ENCODE measurements around the gene RNF167.

The RNF167 gene

DNA sequence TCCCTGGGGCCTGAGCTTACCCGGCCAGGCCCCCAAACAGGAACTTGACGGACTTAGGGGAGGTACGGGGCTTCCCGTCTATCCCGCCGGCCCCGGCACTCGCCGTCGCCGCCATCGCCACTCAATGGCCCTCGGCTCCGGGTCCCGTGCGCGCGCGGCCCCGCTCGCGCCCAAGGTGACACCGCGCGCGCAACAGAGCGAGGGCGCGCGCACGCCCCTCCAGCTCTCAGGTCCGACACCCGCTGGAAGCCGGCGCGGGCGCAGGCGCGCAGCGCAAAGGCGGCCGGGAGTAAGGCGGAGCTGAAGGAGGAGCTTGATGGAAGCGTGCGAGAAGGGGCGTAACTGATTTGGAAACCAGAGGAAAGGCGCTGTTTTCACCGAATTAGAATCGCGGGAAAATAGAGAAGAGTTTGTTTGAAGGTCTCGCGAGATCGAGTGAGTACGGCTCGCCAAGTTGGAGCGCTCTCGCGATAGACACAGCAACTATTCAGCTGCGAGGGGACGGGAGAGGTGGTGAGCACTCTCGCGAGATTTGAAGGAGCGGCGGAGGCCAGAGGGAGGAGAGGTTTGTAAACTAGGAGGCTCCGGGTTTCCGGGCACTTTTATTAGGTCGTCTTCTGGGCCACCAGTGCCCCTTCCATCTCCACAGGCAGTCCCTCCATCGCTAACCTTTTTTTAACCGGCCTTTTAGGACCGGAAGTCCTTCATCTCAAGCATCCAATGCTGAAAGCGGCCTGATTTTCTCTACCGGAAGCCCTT is at the start of gene RNF167, which contains the start of gene SLC25A11:
TSS of gene RNF167 (plus strand) at position 473 of the 759 bp plus-strand sequence. CDS start 642 bp downstream, outside the sequence.
TSS of gene SLC25A11 (minus strand) at position 251 of the 759 bp plus-strand sequence. CDS start at position 115, 136 bp downstream.
- DNase-seq (ENCODE audit: low spot score), result peak; percentile 99

DNA sequence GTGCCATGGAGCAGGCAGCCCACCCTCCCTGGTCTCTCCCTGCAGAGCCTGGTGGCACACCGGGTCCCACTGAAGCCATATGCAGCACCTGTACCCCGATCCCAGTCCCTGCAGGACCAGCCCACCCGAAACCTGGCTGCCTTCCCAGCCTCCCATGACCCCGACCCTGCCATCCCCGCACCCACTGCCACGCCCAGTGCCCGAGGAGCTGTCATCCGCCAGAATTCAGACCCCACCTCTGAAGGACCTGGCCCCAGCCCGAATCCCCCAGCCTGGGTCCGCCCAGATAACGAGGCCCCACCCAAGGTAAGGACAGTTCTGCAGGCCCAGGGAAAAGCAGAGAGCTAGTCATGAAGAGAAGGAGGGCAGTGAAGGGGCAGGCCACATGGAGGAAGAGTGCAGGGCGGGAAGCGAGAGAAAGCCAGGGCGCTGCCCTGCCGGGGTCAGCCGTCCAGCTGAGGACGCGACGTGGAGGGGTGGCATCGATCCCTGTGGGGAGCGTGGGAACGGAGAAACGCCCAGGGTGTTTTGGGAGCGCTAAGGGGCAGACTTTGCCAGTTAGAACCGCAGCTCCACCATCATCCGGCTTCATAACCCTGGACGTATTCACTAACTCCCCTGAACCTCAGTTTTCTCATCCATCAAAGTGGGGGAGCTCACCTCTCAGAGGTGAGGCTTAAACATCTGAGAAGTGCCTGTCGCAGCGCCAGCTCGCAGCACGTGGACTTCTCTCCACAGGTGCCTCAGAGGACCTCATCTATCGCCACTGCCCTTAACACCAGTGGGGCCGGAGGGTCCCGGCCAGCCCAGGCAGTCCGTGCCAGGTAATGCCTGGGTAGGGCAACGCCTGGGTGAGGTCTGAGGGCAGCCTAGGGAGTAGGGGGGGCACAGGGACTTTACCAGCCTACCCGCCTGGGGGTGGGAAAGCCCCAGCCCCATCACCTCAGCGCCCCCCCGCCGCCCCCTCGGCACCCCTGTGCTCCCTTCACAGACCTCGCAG is 48.4 kb upstream of the RNF167 start:
- DNase-seq (ENCODE audit: low spot score), result no peak

DNA sequence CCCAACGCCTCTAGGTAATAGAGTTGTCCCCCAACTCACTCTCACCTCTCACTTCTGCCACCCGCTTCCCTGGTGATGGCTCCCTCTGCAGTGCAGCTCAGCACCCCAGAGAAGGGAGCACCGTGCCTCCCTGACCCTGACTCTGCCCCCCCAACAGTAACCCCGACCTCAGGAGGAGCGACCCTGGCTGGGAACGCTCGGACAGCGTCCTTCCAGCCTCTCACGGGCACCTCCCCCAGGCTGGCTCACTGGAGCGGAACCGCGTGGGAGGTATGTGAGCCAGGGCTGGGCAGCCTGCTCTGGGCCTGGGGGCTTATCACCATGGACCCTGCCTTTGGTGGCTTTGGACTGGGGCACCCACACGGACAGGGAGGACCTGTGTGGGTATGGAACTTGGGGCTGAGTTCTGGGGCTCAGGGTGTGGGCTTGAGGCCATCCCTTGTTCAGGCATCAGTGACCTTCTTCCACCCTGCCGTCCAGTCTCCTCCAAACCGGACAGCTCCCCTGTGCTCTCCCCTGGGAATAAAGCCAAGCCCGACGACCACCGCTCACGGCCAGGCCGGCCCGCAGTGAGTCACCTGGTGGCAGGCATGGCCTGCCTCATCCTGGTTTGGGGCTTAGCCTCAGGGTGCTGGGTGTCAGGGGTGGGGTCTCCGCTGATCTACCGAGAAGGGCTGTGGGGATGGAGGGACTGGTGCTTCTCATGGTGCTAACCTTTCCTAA is 47.4 kb upstream of the RNF167 start:
- no peak for DNase-seq (ENCODE audit: low spot score)

DNA sequence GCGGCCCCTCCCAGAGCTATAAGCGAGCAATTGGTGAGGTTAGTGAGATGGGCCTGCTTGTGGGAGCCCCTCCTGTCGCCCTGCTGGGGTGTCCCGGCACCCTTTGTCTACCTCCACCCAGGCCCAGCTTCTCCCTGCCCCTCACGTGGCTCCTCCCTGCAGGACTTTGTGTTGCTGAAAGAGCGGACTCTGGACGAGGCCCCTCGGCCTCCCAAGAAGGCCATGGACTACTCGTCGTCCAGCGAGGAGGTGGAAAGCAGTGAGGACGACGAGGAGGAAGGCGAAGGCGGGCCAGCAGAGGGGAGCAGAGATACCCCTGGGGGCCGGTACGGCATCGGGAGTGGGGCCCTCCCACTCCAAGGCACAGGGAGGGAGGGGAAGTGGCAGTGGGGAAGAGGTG is 46.8 kb upstream of the RNF167 start:
- DNase-seq (ENCODE audit: low spot score), result no peak

DNA sequence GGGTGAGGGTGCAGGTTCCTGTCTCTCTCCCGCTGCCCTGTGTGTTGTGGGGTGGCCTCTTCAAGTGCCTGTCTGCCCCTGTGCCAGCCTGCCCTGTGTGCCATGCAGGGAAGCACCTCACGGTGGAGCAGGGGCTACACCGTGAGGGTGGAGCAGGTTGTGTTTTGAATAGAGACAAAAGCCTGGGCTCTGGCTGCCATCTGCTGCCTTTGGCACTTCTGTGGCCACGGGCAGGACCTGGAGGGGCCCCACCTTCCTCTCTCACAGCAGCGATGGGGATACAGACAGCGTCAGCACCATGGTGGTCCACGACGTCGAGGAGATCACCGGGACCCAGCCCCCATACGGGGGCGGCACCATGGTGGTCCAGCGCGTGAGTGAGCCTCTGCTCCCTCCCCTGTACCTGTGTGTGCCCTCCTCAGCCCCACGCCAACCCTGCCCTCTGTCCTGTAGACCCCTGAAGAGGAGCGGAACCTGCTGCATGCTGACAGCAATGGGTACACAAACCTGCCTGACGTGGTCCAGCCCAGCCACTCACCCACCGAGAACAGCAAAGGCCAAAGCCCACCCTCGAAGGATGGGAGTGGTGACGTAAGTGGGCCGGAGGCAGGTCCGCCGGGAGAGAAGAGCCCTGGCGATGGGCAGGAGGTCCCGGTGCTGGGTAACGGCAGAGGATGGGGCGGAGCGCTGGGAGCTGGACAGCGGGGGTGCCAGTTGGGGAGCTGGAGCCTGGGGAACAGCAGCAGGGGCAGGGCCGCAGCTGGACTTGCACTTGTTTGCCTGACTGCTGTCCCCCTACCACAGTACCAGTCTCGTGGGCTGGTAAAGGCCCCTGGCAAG is 46.1 kb upstream of the RNF167 start:
- DNase-seq (ENCODE audit: low spot score), result no peak

DNA sequence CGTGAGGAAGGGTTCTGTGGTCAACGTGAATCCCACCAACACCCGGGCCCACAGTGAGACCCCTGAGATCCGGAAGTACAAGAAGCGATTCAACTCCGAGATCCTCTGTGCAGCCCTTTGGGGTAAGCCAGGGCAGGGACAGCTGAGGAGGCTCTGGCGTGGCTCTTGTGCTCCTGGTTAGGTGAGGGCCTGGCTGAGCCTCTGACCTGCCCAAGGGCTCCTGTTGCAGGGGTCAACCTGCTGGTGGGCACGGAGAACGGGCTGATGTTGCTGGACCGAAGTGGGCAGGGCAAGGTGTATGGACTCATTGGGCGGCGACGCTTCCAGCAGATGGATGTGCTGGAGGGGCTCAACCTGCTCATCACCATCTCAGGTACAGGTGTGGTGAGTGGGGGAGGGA is 44.9 kb upstream of the RNF167 start:
- no peak for DNase-seq (ENCODE audit: low spot score)

DNA sequence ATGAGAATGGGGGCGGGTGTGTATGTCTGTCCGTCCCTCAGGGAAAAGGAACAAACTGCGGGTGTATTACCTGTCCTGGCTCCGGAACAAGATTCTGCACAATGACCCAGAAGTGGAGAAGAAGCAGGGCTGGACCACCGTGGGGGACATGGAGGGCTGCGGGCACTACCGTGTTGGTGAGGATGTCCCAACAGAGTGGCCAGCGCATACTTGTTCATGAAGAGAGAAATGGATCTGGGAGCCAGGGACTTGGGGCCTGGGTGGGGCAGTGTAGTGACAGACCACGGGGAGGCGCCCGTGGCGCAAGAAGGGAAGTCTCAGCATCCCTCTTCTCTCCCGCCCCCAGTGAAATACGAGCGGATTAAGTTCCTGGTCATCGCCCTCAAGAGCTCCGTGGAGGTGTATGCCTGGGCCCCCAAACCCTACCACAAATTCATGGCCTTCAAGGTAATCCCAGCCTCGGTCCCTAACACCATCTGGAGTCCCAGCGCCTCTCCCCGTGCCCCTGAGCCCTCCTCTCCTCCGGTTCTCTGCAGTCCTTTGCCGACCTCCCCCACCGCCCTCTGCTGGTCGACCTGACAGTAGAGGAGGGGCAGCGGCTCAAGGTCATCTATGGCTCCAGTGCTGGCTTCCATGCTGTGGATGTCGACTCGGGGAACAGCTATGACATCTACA is 44.3 kb upstream of the RNF167 start:
- no peak for DNase-seq (ENCODE audit: low spot score)

- no peak for DNase-seq (ENCODE audit: low spot score)
Measured at GRCh38 chr17:4896332-4897197, 43.5 kb upstream of the RNF167 start.

DNA sequence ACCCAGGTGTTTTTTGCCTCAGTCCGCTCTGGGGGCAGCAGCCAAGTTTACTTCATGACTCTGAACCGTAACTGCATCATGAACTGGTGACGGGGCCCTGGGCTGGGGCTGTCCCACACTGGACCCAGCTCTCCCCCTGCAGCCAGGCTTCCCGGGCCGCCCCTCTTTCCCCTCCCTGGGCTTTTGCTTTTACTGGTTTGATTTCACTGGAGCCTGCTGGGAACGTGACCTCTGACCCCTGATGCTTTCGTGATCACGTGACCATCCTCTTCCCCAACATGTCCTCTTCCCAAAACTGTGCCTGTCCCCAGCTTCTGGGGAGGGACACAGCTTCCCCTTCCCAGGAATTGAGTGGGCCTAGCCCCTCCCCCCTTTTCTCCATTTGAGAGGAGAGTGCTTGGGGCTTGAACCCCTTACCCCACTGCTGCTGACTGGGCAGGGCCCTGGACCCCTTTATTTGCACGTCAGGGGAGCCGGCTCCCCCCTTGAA is 42.8 kb upstream of the RNF167 start:
- no peak for DNase-seq (ENCODE audit: low spot score)

GRCh38 chr17:4897785-4898184 is 42.3 kb upstream of the RNF167 start:
- DNase-seq (ENCODE audit: low spot score), result no peak

GRCh38 chr17:4898351-4898750 is 41.7 kb upstream of the RNF167 start:
- no peak for DNase-seq (ENCODE audit: low spot score)

DNA sequence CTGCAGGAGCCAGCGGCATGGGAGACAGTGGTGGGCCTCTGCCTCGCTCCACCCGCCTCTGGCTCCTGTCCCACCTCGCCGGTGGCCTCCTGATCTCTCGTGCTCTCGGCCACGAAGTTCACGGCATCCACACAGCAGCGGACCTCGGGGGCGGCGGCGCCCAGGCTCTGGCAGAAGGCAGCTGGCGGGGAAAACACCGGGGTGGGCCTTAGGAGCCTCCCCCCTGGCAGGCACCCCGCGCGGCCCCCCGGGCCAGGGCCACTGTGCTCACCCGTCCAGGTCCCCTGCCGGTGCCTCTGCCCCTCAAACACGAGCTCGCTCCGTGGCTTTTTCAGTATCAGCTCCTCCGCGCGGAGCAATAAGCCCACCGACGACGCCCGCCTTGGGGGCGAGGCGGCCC is 41.1 kb upstream of the RNF167 start:
- DNase-seq (ENCODE audit: low spot score), result no peak

DNA sequence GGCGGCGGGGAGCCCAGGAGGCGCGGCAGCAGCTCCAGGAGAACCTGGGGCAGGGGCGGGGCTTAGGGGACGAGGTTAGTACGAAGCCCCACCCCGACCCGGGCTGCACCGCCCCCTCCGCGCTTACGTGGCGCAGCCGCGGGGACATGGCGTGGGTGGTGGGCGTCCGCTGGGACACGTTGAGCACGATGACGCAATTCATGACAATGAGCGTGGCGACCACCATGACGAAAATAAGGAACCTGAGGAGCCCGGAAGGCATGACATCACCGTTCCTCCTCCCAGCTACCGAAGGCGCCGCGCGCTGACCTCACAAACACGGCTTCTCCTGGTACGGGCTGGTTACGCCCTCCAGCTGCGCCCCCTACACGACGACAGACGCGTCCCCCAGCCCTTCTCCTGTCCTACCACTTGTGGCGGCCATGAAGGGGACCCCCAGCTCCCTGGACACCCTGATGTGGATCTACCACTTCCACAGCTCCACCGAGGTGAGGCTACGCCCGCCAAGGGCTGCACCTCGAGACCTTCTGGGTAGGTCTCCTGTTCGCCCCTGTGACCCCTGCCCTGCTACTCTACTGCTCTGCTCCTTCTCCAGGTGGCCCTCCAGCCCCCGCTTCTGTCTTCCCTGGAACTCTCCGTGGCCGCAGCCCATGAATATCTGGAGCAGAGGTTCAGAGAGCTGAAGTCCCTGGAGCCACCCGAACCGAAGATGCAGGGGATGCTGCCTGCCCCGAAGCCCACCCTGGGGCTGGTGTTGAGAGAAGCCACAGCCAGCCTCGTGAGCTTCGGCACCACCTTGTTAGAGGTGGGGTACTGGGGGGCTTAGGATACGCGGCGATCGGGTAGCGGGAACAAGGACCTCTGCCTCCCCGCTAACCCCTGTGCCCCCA is 40.5 kb upstream of the RNF167 start, which contains the start of gene C17orf107:
TSS of gene C17orf107 (plus strand) at position 196 of the 890 bp plus-strand sequence. CDS start at position 423, 227 bp downstream.
- no peak for DNase-seq (ENCODE audit: low spot score)

DNA sequence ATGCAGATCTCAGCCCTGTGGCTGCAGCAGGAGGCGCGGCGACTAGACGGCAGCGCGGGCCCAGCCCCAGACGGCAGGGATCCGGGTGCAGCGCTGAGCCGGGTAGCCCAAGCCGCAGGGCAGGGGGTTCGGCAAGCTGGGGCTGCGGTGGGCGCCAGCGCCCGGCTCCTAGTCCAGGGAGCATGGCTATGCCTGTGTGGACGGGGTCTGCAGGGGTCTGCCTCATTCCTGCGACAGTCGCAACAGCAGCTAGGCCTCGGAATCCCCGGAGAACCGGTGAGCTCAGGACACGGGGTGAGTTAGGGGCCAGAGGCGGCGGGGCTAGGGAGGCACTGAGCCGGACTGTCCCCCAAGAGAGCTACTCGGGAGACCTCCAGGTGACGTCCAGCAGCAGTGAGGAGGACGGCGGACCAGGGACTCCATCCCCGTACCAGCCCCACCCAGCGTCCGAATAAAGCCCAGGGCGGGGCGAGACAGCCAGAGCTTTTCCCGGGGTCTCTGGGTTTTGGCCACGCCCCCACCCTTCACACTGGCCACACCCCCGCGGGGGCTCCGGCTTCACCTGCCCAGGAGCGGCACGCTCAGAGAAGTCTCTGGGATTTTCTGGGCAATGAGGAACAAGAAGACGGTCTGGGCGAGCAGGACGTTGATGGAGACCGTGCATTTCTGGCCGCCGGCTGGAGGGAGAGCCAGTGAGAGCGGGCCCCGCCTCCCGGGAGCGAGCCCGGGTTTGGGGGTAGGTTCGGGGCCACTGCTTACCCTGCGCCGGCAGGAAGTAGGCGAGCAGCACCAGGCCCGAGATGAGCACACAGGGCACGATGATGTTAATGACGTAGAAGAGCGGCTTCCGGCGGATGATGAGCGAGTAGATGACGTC is 39.6 kb upstream of the RNF167 start:
- no peak for DNase-seq (ENCODE audit: low spot score)

DNA sequence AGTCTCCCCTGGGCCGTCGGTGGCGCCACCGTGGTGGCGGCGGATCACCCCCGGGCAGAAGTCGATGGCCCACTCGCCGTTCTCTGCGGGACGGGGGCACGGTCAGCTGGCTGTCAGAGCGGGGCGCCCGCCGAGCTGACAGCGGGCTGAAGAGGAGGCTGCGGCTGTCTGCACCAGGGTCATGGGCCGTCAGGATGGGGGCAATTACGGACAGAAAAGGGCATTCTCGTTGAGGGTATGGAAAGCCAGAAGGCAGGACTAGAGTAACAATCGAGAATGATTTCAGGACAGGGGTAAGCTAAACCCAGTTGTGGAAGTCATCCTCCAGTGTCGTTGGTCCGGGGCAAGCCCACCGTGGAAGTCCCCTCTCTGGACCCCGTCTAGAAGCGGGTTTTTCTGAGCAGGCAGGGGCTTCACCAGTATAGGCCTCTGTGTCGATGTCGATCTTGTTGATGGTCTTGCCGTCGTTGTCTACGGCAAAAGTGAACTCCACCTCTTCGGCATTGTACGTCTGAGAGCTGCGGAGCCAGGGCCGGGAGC is 38.9 kb upstream of the RNF167 start:
- no peak for DNase-seq (ENCODE audit: low spot score)

DNA sequence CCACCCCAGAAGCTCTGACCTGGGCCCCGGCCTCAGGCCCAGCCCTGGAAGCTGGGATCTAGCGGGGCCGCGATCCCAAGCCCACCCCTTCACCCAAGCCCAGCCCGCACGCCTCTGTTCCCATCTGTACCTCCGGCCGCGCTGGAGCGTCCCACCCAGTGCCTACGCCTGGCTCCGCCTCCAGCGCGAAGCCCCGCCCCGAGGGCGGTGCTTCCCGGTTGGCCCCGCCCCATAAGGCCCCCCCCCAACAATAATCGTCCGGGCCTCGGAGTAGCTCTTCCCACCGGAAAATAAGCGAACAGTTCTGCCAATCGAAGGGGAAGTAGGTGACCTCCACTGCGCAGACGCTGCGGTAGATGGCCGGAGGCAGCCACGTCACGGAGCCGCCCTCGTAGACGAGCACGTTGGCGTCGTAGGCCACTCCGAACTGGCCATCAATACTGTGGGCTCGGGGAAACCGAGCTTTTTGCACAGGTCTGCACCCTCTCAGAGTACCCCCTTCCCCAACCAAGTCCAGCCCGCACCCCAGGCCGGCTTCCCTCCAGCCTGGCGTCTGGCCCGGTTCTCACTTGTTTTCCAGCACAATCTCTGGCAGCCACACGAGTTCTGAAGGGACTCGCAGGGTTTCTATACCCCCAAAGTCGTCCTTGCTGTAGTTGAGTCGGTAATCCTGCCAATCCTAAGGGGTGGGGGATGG is 38.3 kb upstream of the RNF167 start:
- no peak for DNase-seq (ENCODE audit: low spot score)
